ENCODE data around the gene FBXO10. TPM values are rescaled to one million over a fixed set of nuclear protein-coding genes. Genes with fewer than 3 reads are reported as not detected.

Gene FBXO10
- total and polyA plus RNA-seq, 2 of the 8 experiments (the other 6 are each of a cell fraction or from before 2014, with no cell fraction given): 13.1 to 13.9 TPM

DNA sequence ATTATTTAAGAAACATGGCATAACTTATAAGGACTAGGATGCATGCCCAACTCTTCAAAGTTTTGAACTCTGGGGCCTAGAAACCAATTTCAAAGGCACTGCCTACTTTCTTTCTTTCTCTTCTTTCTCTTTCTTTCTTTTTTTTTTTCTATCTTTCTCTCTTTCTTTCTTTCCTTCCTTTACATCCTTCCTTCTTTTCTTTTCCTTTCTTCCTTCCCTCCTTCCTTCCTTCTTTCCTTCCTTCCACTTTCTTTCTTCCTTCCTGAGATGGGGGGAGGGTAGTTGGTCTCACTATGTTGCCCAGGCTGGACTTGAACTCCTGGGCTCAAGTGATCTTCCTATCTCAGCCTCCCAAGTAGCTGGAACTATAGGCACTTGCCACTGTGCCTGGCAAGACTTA is 32.1 kb upstream of the FBXO10 start (continued):
- TF ChIP-seq, protein P1, sequence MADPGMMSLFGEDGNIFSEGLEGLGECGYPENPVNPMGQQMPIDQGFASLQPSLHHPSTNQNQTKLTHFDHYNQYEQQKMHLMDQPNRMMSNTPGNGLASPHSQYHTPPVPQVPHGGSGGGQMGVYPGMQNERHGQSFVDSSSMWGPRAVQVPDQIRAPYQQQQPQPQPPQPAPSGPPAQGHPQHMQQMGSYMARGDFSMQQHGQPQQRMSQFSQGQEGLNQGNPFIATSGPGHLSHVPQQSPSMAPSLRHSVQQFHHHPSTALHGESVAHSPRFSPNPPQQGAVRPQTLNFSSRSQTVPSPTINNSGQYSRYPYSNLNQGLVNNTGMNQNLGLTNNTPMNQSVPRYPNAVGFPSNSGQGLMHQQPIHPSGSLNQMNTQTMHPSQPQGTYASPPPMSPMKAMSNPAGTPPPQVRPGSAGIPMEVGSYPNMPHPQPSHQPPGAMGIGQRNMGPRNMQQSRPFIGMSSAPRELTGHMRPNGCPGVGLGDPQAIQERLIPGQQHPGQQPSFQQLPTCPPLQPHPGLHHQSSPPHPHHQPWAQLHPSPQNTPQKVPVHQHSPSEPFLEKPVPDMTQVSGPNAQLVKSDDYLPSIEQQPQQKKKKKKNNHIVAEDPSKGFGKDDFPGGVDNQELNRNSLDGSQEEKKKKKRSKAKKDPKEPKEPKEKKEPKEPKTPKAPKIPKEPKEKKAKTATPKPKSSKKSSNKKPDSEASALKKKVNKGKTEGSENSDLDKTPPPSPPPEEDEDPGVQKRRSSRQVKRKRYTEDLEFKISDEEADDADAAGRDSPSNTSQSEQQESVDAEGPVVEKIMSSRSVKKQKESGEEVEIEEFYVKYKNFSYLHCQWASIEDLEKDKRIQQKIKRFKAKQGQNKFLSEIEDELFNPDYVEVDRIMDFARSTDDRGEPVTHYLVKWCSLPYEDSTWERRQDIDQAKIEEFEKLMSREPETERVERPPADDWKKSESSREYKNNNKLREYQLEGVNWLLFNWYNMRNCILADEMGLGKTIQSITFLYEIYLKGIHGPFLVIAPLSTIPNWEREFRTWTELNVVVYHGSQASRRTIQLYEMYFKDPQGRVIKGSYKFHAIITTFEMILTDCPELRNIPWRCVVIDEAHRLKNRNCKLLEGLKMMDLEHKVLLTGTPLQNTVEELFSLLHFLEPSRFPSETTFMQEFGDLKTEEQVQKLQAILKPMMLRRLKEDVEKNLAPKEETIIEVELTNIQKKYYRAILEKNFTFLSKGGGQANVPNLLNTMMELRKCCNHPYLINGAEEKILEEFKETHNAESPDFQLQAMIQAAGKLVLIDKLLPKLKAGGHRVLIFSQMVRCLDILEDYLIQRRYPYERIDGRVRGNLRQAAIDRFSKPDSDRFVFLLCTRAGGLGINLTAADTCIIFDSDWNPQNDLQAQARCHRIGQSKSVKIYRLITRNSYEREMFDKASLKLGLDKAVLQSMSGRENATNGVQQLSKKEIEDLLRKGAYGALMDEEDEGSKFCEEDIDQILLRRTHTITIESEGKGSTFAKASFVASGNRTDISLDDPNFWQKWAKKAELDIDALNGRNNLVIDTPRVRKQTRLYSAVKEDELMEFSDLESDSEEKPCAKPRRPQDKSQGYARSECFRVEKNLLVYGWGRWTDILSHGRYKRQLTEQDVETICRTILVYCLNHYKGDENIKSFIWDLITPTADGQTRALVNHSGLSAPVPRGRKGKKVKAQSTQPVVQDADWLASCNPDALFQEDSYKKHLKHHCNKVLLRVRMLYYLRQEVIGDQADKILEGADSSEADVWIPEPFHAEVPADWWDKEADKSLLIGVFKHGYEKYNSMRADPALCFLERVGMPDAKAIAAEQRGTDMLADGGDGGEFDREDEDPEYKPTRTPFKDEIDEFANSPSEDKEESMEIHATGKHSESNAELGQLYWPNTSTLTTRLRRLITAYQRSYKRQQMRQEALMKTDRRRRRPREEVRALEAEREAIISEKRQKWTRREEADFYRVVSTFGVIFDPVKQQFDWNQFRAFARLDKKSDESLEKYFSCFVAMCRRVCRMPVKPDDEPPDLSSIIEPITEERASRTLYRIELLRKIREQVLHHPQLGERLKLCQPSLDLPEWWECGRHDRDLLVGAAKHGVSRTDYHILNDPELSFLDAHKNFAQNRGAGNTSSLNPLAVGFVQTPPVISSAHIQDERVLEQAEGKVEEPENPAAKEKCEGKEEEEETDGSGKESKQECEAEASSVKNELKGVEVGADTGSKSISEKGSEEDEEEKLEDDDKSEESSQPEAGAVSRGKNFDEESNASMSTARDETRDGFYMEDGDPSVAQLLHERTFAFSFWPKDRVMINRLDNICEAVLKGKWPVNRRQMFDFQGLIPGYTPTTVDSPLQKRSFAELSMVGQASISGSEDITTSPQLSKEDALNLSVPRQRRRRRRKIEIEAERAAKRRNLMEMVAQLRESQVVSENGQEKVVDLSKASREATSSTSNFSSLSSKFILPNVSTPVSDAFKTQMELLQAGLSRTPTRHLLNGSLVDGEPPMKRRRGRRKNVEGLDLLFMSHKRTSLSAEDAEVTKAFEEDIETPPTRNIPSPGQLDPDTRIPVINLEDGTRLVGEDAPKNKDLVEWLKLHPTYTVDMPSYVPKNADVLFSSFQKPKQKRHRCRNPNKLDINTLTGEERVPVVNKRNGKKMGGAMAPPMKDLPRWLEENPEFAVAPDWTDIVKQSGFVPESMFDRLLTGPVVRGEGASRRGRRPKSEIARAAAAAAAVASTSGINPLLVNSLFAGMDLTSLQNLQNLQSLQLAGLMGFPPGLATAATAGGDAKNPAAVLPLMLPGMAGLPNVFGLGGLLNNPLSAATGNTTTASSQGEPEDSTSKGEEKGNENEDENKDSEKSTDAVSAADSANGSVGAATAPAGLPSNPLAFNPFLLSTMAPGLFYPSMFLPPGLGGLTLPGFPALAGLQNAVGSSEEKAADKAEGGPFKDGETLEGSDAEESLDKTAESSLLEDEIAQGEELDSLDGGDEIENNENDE (IDR thresholded peaks at IDR 0.05; ENCODE audit: insufficient replicate concordance, low read length): no peak
